IMR-90 (cell line): Measurements from ENCODE around the gene PRRX1. TPM values are rescaled to one million over a fixed set of nuclear protein-coding genes. Genes with fewer than 3 reads are reported as not detected.

ENCODE experiments used
- BHLHE40 ChIP-seq: fragments of 150-350 bp; IDR thresholded peaks from 2 replicates; pipeline ENCODE4 v1.6.1; 2016; ENCODE audit warnings: mild to moderate bottlenecking, low read depth, low read length
- CEBPB ChIP-seq: IDR thresholded peaks from 2 replicates; pipeline ENCODE4 v1.6.1; 2012; ENCODE audit warnings: low read depth, low read length, improper control_type of control experiment
- CHD1 ChIP-seq: IDR thresholded peaks from 2 replicates; pipeline ENCODE4 v1.6.1; 2012; ENCODE audit warnings: low read depth, low read length, improper control_type of control experiment
- CTCF ChIP-seq: conservative IDR thresholded peaks from 2 replicates; pipeline ENCODE4 v1.5.1; 2012; ENCODE audit warnings: mild to moderate bottlenecking, low read depth, low read length, improper control_type of control experiment
- MXI1 ChIP-seq: IDR thresholded peaks from 2 replicates; pipeline ENCODE4 v1.6.1; 2012; ENCODE audit warnings: low read depth, mild to moderate bottlenecking, low read length, moderate library complexity, borderline replicate concordance
- polyA plus RNA-seq, 3 experiments: library from polyadenylated mRNA; depleted of rRNA; stranded (reverse); fragments of >200 nt; gene quantifications; 2 replicates each; pipeline ENCODE4 v1.2.3, GENCODE V29; 2012; ENCODE audit warnings: low replicate concordance in 1 of 3
- total RNA-seq: library from RNA; depleted of rRNA; stranded (reverse); fragments of >200 nt; gene quantifications from 2 replicates; pipeline ENCODE4 v1.2.3, GENCODE V29; 2012

The PRRX1 gene
- total and polyA plus RNA-seq, 2 of the 4 experiments (the other 2 are of a cell fraction), result 50.0 to 65.4 TPM

DNA sequence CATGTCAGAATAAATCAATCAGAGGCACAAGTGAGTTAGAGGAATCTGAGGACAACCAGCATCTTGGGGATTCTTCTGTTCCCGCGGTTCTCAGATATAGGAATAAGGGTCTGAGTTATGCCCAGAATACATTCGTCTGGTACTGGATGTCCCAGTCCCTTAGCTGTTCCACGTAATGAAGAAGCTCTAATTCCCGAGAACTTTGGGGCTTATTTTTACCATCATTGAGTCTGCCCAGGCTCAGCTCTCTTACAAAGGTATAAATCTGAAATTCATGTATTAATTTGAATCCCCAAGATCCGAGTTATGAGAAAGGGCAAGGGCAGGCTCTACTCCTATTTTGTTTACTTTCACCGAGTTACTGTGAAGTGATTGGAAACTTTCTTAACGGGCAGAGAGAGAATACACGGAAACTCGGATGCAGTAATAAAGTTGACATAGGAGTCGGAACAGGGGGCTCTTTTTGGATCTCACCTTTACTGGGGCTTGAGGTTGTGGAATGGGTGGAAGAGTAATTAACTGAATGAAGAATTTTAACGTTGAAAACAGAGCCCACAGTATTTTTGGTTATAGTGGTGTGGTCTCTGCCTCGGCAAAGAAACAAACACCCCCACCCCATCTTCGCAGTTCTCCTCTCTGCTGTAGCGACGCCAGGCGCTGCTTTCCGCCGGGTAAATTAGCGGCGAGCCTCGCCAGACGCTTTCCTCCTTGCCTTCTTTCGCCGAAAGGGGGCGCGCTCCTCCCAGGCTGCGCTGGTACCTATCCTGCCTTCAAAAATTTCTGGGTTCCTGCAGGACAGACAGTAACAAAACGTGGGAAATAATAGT, 7.1 kb downstream of the PRRX1 start (continued):
- TF ChIP-seq CTCF (peak; percentile 74), CEBPB (no peak), CHD1 (no peak), MXI1 (no peak), BHLHE40 (no peak)
